ENCODE measurements around the gene KLK13. TPM values are rescaled to one million over a fixed set of nuclear protein-coding genes. Genes with fewer than 3 reads are reported as not detected.

The KLK13 gene
- total and polyA plus RNA-seq, 2 experiments from 2014 or later, result 0.52 TPM; not detected in 1

DNA sequence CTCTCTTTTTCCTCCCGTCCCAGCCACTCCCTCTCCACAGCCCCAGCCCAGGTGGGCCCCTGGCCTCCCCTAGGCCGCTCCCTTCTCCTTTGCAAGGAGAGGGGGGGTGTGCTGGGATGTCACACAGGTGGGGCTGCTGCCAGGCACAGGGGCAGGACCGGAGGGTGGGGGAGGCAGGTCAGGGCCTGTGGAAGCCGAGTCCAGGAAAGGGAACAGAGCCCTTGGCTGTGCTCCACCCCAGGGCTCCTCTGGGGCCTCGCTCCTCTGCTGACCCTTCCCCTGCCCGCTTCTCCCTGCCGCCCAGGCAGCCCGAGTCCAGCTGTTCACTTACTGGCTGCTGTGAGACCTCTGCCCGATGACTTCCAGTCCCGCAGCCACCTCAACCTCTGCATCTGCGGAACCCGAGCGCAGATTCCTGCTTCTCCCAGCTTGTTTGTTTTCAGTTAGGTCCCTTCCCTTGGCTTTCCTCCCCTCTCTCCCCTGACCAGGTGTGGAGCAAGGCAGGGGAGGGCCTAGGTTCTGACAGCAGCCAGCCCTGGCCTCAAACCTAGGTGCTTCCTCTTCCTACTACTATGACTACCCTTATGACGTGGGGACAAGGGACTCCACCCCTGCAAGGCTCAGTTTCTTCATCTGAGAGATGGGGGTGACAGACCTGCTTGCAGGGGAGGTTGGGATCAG, 37.6 kb downstream of the KLK13 start:
- Histone ChIP-seq H3K36me3 (replicated peaks; ENCODE audit: insufficient read depth, low read depth) (no peaks in the 10 kb centered on the region), H4K20me1 (ENCODE audit: insufficient read depth, poor library complexity, severe bottlenecking) (no peaks in the 10 kb centered on the region), H2AFZ (no peak overlapping the region), H3K4me3 (no peak overlapping the region), H3K79me2 (no peaks in the 10 kb centered on the region), H3K27me3 (peaks cover 2% of the 10 kb centered on the region), H3K4me2 (no peak overlapping the region), H3K9me3 (ENCODE audit: low read depth) (no peaks in the 10 kb centered on the region), H3K4me1 (ENCODE audit: insufficient read depth) (no peaks in the 10 kb centered on the region), H3K27ac (no peak overlapping the region), H3K9me2 (replicated peaks; ENCODE audit: insufficient read depth) (no peaks in the 10 kb centered on the region)
- TF ChIP-seq EZH2phosphoT487 (IDR thresholded peaks at IDR 0.05; ENCODE audit: low read depth, severe bottlenecking, unreplicated experiment) (no peak), EZH2 (IDR thresholded peaks at IDR 0.05; ENCODE audit: borderline replicate concordance) (no peak)
- TF ChIP-seq, protein P1, sequence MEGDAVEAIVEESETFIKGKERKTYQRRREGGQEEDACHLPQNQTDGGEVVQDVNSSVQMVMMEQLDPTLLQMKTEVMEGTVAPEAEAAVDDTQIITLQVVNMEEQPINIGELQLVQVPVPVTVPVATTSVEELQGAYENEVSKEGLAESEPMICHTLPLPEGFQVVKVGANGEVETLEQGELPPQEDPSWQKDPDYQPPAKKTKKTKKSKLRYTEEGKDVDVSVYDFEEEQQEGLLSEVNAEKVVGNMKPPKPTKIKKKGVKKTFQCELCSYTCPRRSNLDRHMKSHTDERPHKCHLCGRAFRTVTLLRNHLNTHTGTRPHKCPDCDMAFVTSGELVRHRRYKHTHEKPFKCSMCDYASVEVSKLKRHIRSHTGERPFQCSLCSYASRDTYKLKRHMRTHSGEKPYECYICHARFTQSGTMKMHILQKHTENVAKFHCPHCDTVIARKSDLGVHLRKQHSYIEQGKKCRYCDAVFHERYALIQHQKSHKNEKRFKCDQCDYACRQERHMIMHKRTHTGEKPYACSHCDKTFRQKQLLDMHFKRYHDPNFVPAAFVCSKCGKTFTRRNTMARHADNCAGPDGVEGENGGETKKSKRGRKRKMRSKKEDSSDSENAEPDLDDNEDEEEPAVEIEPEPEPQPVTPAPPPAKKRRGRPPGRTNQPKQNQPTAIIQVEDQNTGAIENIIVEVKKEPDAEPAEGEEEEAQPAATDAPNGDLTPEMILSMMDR (IDR thresholded peaks at IDR 0.05; ENCODE audit: poor library complexity), result no peak
- 61% methylated on average over 14 of the region's 14 CpGs for WGBS (ENCODE audit: low lambda C conversion rate, missing lambda C conversion rate)
- DNase-seq (ENCODE audit: low spot score), result no peak

DNA sequence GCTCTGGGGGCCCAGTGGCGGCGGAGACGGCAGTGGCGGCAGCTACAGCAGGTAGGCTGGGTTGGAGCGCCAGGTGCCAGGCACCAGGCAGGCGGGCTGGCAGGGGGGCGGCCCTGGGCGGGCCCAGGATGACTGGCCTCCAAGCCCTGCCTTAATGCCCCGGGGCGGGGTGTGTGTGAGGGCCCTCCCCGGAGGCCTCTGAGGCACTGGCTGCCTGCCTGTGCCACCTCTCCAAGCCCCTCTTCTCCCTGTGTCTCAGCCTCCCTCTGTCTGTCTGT, 38.4 kb downstream of the KLK13 start, which contains the start of gene KLK11:
TSS of gene KLK11 (minus strand) at position 63 of the 278 bp plus-strand sequence. CDS start 985 bp downstream, outside the sequence.
- DNase-seq (ENCODE audit: low spot score), result no peak
- H3K27ac ChIP-seq, result no peak within 1 kb of the TSS
- no peak within 1 kb of the TSS for H2AFZ ChIP-seq
- no peaks in the 10 kb centered on the region for H4K20me1 ChIP-seq (ENCODE audit: insufficient read depth, poor library complexity, severe bottlenecking)
- WGBS (ENCODE audit: low lambda C conversion rate, missing lambda C conversion rate), result 71% methylated on average over 2 of the region's 11 CpGs
- no peak within 1 kb of the TSS for H3K4me3 ChIP-seq
- H3K4me2 ChIP-seq, result no peak within 1 kb of the TSS
- peaks cover 2% of the 10 kb centered on the region for H3K27me3 ChIP-seq
- H3K36me3 ChIP-seq (replicated peaks; ENCODE audit: insufficient read depth, low read depth), result no peaks in the 10 kb centered on the region
- TF ChIP-seq EZH2phosphoT487 (IDR thresholded peaks at IDR 0.05; ENCODE audit: low read depth, severe bottlenecking, unreplicated experiment) (no peak), EZH2 (IDR thresholded peaks at IDR 0.05; ENCODE audit: borderline replicate concordance) (no peak)
- TF ChIP-seq, protein P1 (IDR thresholded peaks at IDR 0.05; ENCODE audit: poor library complexity), result no peak
- no peaks in the 10 kb centered on the region for H3K79me2 ChIP-seq
- no peaks in the 10 kb centered on the region for H3K9me3 ChIP-seq (ENCODE audit: low read depth)
- no peaks in the 10 kb centered on the region for H3K4me1 ChIP-seq (ENCODE audit: insufficient read depth)
- H3K9me2 ChIP-seq (replicated peaks; ENCODE audit: insufficient read depth), result no peaks in the 10 kb centered on the region

DNA sequence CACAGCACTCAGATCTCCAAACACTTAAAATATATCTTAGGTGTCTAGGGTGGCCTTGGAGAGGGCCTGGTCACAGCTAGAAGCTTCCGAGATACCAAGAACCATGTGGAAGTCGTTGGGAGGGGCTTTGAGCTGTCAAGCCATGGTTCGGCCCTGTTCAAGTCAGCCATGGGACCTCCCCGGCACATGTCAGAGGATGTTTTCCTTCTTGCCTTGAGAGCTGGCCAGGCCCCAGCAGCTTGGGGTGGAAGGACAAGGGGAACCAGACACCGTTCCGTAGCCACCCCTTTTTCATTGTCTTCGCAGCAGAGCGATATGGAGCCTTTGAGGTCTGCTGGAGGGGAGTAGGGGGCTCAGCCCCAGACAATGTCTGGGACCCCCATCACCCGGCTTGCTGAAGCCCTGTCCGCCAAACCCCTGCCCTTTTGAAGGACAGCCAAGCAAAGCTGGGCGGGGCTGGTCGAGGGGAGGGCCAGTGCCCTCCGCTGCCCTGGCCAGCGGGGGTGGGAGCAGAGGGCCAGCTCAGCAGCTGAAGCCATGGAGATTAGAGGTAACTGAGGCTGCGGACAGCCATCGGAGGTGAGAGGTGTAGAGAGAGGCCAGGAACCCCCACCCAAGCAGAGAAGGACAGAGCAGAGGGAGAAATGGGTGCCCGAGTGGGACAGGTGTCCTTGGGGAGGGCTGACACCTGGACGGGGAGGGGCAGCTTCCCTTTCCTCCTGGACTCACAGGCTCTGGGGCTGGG, 38.9 kb downstream of the KLK13 start:
- Histone ChIP-seq H3K9me3 (ENCODE audit: low read depth) (no peaks in the 10 kb centered on the region), H3K79me2 (no peaks in the 10 kb centered on the region), H2AFZ (no peak overlapping the region), H3K4me1 (ENCODE audit: insufficient read depth) (no peaks in the 10 kb centered on the region), H3K27ac (no peak overlapping the region), H3K27me3 (peaks cover 2% of the 10 kb centered on the region), H3K36me3 (replicated peaks; ENCODE audit: insufficient read depth, low read depth) (no peaks in the 10 kb centered on the region), H3K9me2 (replicated peaks; ENCODE audit: insufficient read depth) (no peaks in the 10 kb centered on the region), H4K20me1 (ENCODE audit: insufficient read depth, poor library complexity, severe bottlenecking) (no peaks in the 10 kb centered on the region), H3K4me2 (no peak overlapping the region), H3K4me3 (no peak overlapping the region)
- no peak for TF ChIP-seq EZH2phosphoT487 (IDR thresholded peaks at IDR 0.05; ENCODE audit: low read depth, severe bottlenecking, unreplicated experiment)
- no peak for TF ChIP-seq EZH2 (IDR thresholded peaks at IDR 0.05; ENCODE audit: borderline replicate concordance)
- TF ChIP-seq, protein P1 (IDR thresholded peaks at IDR 0.05; ENCODE audit: poor library complexity), result no peak
- no peak for DNase-seq (ENCODE audit: low spot score)
- 85% methylated on average over 17 of the region's 18 CpGs for WGBS (ENCODE audit: low lambda C conversion rate, missing lambda C conversion rate)

Measured in hepatocyte (in vitro differentiated cells).